Middle frontal gyrus (tissue), 1 donor: ENCODE measurements around the gene SHD.
"Not testable (repeated sequence)": the region's sequence is repeated elsewhere in the genome, so short reads cannot be mapped to it uniquely, and the experiment has no call there.

Experiments used
- DNase-seq: peaks from one replicate; pipeline ENCODE4 v3.0.0-alpha.2; 2015; ENCODE audit warnings: low spot score; ENCODE audit errors: extremely low spot score

Gene SHD

GRCh38 chr19:4326837-4327251 is 47.8 kb downstream of the SHD start:
- no peak for DNase-seq

DNA sequence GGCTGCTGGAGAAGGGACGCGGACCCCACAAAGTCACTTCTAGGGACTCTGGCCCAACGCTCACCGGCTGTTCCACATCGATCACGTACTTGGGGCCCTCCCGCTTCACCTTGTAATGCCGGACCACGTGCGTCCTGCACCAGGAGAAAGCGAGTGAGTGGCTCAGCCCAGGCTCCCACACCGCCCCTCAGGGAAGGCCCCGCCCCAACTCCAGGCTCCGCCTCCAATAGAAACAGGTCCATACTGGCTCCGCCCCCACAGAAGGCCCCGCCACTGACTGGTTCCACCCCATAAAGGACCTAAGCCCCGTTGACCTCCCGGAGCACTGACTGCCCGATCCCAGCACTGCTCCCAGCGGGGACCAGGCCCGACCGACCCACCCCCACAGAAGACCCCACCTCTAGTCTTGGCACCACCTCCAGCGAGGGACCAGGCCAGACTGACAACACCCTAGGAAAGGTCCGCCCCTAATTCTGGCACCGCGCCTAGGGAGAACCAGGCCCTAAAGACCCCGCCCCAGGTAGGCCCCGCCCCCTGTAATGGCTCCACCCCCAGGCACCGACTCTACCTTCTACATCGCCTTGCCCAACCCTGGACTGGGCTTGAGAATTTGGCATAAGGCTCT is 48.3 kb downstream of the SHD start:
- no peak for DNase-seq

- DNase-seq = no peak
Observed at GRCh38 chr19:4327877-4328242, 48.8 kb downstream of the SHD start.

DNA sequence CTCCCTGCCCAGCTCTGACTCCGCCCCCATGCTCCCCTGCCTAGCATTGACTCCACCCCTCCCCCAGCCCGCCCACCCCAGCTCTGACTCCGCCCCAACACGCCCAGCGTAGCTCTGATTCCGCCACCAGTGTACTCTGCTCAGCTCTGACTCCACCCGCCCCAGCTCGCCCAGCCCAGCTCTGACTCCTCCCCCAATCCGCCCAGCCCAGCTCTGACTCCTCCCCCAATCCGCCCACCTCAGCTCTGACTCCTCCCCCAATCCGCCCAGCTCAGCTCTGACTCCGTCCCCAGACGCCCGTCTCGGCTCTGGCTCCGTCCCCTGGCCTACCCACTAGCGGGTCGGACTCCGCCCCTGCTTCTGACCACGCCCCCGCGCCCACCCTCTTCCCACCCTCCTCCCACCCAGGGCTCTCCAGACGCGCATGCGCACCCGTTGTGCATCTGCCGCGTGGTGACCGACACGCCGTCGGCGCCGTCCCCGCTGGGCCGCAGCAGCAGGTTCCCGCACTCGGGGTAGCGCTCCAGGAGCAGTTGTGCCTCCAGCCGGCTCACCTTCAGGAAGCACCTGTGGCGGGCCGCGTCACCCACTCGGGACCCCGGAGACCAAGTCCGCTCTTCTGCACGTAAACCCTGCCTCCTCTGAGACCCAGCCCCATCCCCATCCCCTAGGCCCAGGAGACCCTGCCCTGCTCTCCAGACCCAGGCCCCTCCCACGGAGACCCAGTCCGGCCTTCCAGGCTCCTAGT is 49.4 kb downstream of the SHD start:
- peak; percentile 79 for DNase-seq

DNA sequence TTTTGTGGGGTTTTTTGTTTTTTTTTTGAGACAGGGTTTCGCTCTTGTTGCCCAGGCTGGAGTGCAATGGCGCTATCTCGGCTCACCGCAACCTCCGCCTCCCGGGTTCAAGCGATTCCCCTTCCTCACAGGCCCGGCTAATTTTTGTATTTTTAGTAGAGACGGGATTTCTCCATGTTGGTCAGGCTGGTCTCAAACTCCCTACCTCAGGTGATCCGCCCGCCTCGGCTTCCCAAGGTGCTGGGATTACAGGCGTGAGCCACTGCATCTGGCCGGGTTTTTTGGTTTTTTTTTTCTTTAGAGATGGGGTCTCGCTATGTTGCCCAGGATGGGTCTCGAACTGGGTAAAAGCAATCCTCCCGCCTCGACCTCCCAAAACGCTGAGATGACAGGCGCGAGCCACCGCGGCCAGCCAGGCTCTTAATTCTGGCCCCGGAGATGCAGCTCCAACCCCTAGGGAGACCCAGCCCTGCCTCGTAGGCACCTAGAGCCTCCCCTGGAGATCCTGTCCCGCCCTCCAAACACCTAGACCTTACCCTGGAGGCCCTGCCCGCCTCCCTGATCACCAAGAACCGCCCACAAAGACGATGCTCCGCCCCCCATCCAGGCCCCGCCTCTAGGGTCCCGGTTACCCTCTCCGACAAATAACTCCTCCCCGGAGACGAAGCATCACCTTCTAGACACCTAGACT is 50.1 kb downstream of the SHD start:
- not testable (repeated sequence) for DNase-seq

DNA sequence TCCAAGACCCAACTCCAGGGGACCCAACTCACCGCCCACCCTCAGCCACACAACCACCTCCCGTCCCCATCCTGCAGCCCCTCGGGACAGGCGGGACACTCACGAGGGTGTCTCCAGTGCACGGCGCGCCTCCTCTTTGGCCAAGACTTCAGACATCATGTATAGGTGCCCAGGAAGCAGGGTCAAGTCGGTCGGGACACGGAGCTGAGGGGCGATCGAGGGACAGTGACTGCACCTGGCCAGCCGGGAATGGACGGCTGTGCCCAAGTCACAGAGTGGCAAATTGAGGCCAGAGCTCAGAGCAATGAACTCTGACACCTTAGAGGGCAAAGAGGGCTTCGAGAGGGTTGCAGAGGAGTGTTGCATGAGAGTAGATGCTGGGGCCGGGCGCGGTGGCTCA is 50.8 kb downstream of the SHD start:
- DNase-seq = no peak

GRCh38 chr19:4334929-4335570 is 56.0 kb downstream of the SHD start:
- DNase-seq = no peak

DNA sequence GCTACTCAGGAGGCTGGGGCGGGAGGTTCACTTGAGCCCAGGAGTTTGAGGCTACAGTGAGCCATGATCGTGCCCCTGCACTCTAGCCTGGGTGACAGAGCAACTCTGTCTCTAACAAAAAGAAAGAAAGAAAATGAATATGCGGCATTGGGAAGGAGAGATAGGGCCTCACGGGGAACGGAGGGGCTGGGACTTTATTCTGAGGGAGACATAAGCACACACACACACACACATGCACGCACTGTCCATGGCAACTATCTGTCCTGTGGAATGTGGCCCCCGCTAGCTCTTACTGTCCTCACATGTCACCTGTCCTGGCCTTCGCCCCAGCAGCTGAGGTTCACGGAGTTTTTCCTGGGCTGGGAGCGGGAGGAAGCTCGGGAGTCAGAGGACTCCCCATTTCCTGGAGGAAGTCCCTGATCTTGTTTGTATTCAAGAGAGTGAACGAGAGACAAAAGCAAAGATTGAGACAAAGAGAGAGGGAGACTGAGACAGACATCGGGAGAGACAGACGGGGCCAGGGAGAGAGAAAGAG is 58.9 kb downstream of the SHD start:
- DNase-seq = no peak

- no peak for DNase-seq
Observed at GRCh38 chr19:4338441-4339355, 59.6 kb downstream of the SHD start, which contains the start of gene STAP2. STAP2 (minus strand) TSS chr19:4338827; CDS start chr19:4338753, 74 bp downstream.
